WTC11 (cell line): ENCODE data around the gene NELL2. TPM values are rescaled to one million over a fixed set of nuclear protein-coding genes. Genes with fewer than 3 reads are reported as not detected.

Experiments used
- ATAC-seq: fragments of 200-7000 bp; cut with Tn5 transposase; 2 replicates; pipeline ENCODE4 v1.10.0; 2021; ENCODE audit warnings: mild to moderate bottlenecking, moderate library complexity
- CTCF ChIA-PET: fragments of 300-600 bp; sonication (Branson Sonifier 250); formaldehyde crosslinking; loops from one replicate; lab custom pipeline; 2021; ENCODE audit warnings: antibody characterized with exemption; lab: Charles Lee
- POLR2A ChIA-PET: fragments of 350-600 bp; sonication (Branson Sonifier 250); formaldehyde crosslinking; loops from one replicate; lab custom pipeline; 2021; ENCODE audit warnings: antibody characterized with exemption; lab: Charles Lee
- DNase-seq: peaks from one replicate; pipeline ENCODE4 v3.0.0; 2021; ENCODE audit warnings: low spot score
- H3K27ac Mint-ChIP-seq: 2 replicates; pipeline ENCODE4 v1.8.0; 2021; ENCODE audit warnings: mixed read lengths
- H3K27me3 Mint-ChIP-seq: 2 replicates; pipeline ENCODE4 v1.8.0; 2021; ENCODE audit warnings: low read depth, mild to moderate bottlenecking, moderate library complexity, mixed read lengths
- H3K36me3 Mint-ChIP-seq: 2 replicates; pipeline ENCODE4 v1.8.0; 2021; ENCODE audit warnings: mixed read lengths
- H3K4me1 Mint-ChIP-seq: 2 replicates; pipeline ENCODE4 v1.8.0; 2022; ENCODE audit warnings: mixed read lengths
- H3K4me3 Mint-ChIP-seq: 2 replicates; pipeline ENCODE4 v1.8.0; 2021; ENCODE audit warnings: mild to moderate bottlenecking, moderate library complexity, mixed read lengths
- H3K9me3 Mint-ChIP-seq: 2 replicates; pipeline ENCODE4 v1.8.0; 2021; ENCODE audit warnings: mixed read lengths
- CREM ChIP-seq: sonication (generic); formaldehyde crosslinking; IDR thresholded peaks from 2 replicates; pipeline ENCODE4 v1.8.1; 2022; ENCODE audit warnings: mild to moderate bottlenecking, missing genetic modification reagents, moderate library complexity
- EMX1 ChIP-seq: fragments of 250-450 bp; sonication (Bioruptor Pico); IDR thresholded peaks from 2 replicates; pipeline ENCODE4 v1.8.0; 2021; ENCODE audit warnings: mild to moderate bottlenecking
- IRF2 ChIP-seq: sonication (generic); formaldehyde crosslinking; IDR thresholded peaks from 2 replicates; pipeline ENCODE4 v1.8.0; 2022; ENCODE audit warnings: low read depth, missing genetic modification reagents, borderline replicate concordance
- KAT7 ChIP-seq: sonication (generic); formaldehyde crosslinking; IDR thresholded peaks from 2 replicates; pipeline ENCODE4 v1.8.1; 2023; ENCODE audit warnings: missing genetic modification reagents, mild to moderate bottlenecking, borderline replicate concordance
- NFATC4 ChIP-seq: fragments of 250-450 bp; sonication (Bioruptor Pico); IDR thresholded peaks from 2 replicates; pipeline ENCODE4 v1.9.0; 2021; ENCODE audit warnings: mild to moderate bottlenecking
- NFE2L1 ChIP-seq: sonication (generic); formaldehyde crosslinking; IDR thresholded peaks from 2 replicates; pipeline ENCODE4 v1.8.1; 2023; ENCODE audit warnings: missing genetic modification reagents
- NR1H2 ChIP-seq: sonication (generic); formaldehyde crosslinking; IDR thresholded peaks from 2 replicates; pipeline ENCODE4 v1.9.0; 2021; ENCODE audit warnings: mild to moderate bottlenecking, moderate library complexity, missing genetic modification reagents
- NR2C2 ChIP-seq: sonication (generic); formaldehyde crosslinking; IDR thresholded peaks from 2 replicates; pipeline ENCODE4 v1.8.0; 2022; ENCODE audit warnings: mild to moderate bottlenecking, missing genetic modification reagents
- OVOL2 ChIP-seq: fragments of 250-450 bp; sonication (Bioruptor Pico); IDR thresholded peaks from 2 replicates; pipeline ENCODE4 v1.9.0; 2021; ENCODE audit warnings: mild to moderate bottlenecking, borderline replicate concordance
- SMAD4 ChIP-seq: sonication (generic); formaldehyde crosslinking; IDR thresholded peaks from 2 replicates; pipeline ENCODE4 v1.8.0; 2022; ENCODE audit warnings: mild to moderate bottlenecking, missing genetic modification reagents
- SP1 ChIP-seq: sonication (generic); formaldehyde crosslinking; conservative IDR thresholded peaks from 2 replicates; pipeline ENCODE4 v1.8.1; 2022; ENCODE audit warnings: missing genetic modification reagents
- ZNF396 ChIP-seq: fragments of 250-450 bp; sonication (Bioruptor Pico); IDR thresholded peaks from 2 replicates; pipeline ENCODE4 v1.8.0; 2021; ENCODE audit warnings: mild to moderate bottlenecking, moderate library complexity, borderline replicate concordance
- ZNF532 ChIP-seq: fragments of 250-450 bp; sonication (Bioruptor Pico); IDR thresholded peaks from 2 replicates; pipeline ENCODE4 v1.9.0; 2021; ENCODE audit warnings: mild to moderate bottlenecking, borderline replicate concordance
- total RNA-seq: library from RNA; stranded (reverse); gene quantifications from 3 replicates; pipeline ENCODE4 v1.2.3, GENCODE V29; 2021
- TF ChIP-seq, protein P1 (sequence below): sonication (generic); formaldehyde crosslinking; IDR thresholded peaks from 2 replicates; pipeline ENCODE4 v1.8.0; 2022; ENCODE audit warnings: mild to moderate bottlenecking, missing genetic modification reagents
- TF ChIP-seq, protein P2 (sequence below): sonication (generic); formaldehyde crosslinking; IDR thresholded peaks from 2 replicates; pipeline ENCODE4 v1.8.1; 2023; ENCODE audit warnings: mild to moderate bottlenecking, missing genetic modification reagents, borderline replicate concordance
- TF ChIP-seq, protein P3 (sequence below): sonication (generic); formaldehyde crosslinking; IDR thresholded peaks from 2 replicates; pipeline ENCODE4 v1.8.0; 2022; ENCODE audit warnings: mild to moderate bottlenecking, missing genetic modification reagents
- TF ChIP-seq, protein P4 (sequence below): fragments of 200-600 bp; IDR thresholded peaks from 2 replicates; pipeline ENCODE4 v1.8.0; 2022; ENCODE audit warnings: antibody characterized with exemption
- TF ChIP-seq, protein P5 (sequence below): sonication (generic); formaldehyde crosslinking; IDR thresholded peaks from 2 replicates; pipeline ENCODE4 v1.8.1; 2023; ENCODE audit warnings: mild to moderate bottlenecking, missing genetic modification reagents, moderate library complexity

NELL2 gene
- total RNA-seq, 1 experiment from 2014 or later = 37.4 TPM

GRCh38 chr12:44759289-44759688 lies 116.8 kb downstream of the NELL2 start:
- Mint-ChIP-seq H3K36me3 (no peaks in the 10 kb centered on the region), H3K27ac (no peak overlapping the region), H3K27me3 (no peaks in the 10 kb centered on the region), H3K4me1 (peaks cover 21% of the 10 kb centered on the region), H3K4me3 (no peak overlapping the region), H3K9me3 (no peaks in the 10 kb centered on the region)
- ChIA-PET CTCF (interaction anchor here (1.0 kb wide), 1 partner anchor 16 kb away, joined by 4 read pairs; no protein-coding TSS in a partner anchor), POLR2A (no interaction called here)
- ATAC-seq = no peak
- no peak for DNase-seq
- TF ChIP-seq, protein P1, sequence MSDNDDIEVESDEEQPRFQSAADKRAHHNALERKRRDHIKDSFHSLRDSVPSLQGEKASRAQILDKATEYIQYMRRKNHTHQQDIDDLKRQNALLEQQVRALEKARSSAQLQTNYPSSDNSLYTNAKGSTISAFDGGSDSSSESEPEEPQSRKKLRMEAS (CRISPR knock-in tag) = no peak
- TF ChIP-seq OVOL2 (CRISPR knock-in tag) (no peak), IRF2 (no peak), NR1H2 (CRISPR knock-in tag) (no peak), ZNF396 (CRISPR knock-in tag) (no peak), EMX1 (CRISPR knock-in tag) (no peak), KAT7 (no peak)

DNA sequence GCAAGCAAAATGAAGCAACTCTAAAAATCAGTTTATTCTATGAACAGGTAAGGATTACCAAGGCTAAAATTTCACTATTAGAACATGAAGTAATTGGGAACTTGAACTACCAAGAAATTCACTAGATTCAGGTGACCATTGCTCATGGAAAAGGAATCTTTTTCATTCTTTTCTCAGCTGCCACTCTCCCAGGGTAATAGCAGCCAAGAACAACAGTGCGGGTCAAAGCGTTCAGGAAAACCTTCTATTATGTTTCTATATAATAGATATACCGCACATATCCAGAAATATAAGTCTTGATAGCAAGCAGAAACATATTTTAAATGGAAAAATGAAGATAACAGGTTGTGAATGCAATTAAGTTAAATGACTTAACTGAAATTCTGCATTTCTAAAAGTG lies 125.6 kb downstream of the NELL2 start:
- H3K36me3 Mint-ChIP-seq = peaks cover 14% of the 10 kb centered on the region
- peaks cover 6% of the 10 kb centered on the region for H3K9me3 Mint-ChIP-seq
- ChIA-PET POLR2A (no interaction called here), CTCF (interaction anchor here (1.3 kb wide), 1 partner anchor 14 kb away, joined by 4 read pairs; no protein-coding TSS in a partner anchor)
- no peaks in the 10 kb centered on the region for H3K4me1 Mint-ChIP-seq
- no peak overlapping the region for H3K4me3 Mint-ChIP-seq
- no peak overlapping the region for H3K27ac Mint-ChIP-seq
- ATAC-seq (no peak), DNase-seq (no peak)
- H3K27me3 Mint-ChIP-seq = no peaks in the 10 kb centered on the region
- TF ChIP-seq ZNF532 (CRISPR knock-in tag) (no peak), SMAD4 (no peak), NFATC4 (CRISPR knock-in tag) (no peak), SP1 (no peak), CREM (CRISPR knock-in tag) (no peak), EMX1 (CRISPR knock-in tag) (no peak), NR2C2 (no peak), NFE2L1 (CRISPR knock-in tag) (no peak)
- TF ChIP-seq, protein P2, sequence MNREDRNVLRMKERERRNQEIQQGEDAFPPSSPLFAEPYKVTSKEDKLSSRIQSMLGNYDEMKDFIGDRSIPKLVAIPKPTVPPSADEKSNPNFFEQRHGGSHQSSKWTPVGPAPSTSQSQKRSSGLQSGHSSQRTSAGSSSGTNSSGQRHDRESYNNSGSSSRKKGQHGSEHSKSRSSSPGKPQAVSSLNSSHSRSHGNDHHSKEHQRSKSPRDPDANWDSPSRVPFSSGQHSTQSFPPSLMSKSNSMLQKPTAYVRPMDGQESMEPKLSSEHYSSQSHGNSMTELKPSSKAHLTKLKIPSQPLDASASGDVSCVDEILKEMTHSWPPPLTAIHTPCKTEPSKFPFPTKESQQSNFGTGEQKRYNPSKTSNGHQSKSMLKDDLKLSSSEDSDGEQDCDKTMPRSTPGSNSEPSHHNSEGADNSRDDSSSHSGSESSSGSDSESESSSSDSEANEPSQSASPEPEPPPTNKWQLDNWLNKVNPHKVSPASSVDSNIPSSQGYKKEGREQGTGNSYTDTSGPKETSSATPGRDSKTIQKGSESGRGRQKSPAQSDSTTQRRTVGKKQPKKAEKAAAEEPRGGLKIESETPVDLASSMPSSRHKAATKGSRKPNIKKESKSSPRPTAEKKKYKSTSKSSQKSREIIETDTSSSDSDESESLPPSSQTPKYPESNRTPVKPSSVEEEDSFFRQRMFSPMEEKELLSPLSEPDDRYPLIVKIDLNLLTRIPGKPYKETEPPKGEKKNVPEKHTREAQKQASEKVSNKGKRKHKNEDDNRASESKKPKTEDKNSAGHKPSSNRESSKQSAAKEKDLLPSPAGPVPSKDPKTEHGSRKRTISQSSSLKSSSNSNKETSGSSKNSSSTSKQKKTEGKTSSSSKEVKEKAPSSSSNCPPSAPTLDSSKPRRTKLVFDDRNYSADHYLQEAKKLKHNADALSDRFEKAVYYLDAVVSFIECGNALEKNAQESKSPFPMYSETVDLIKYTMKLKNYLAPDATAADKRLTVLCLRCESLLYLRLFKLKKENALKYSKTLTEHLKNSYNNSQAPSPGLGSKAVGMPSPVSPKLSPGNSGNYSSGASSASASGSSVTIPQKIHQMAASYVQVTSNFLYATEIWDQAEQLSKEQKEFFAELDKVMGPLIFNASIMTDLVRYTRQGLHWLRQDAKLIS (CRISPR knock-in tag) = no peak
- TF ChIP-seq, protein P3, sequence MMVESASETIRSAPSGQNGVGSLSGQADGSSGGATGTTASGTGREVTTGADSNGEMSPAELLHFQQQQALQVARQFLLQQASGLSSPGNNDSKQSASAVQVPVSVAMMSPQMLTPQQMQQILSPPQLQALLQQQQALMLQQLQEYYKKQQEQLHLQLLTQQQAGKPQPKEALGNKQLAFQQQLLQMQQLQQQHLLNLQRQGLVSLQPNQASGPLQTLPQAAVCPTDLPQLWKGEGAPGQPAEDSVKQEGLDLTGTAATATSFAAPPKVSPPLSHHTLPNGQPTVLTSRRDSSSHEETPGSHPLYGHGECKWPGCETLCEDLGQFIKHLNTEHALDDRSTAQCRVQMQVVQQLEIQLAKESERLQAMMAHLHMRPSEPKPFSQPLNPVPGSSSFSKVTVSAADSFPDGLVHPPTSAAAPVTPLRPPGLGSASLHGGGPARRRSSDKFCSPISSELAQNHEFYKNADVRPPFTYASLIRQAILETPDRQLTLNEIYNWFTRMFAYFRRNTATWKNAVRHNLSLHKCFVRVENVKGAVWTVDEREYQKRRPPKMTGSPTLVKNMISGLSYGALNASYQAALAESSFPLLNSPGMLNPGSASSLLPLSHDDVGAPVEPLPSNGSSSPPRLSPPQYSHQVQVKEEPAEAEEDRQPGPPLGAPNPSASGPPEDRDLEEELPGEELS (CRISPR knock-in tag) = no peak
- TF ChIP-seq, protein P4, sequence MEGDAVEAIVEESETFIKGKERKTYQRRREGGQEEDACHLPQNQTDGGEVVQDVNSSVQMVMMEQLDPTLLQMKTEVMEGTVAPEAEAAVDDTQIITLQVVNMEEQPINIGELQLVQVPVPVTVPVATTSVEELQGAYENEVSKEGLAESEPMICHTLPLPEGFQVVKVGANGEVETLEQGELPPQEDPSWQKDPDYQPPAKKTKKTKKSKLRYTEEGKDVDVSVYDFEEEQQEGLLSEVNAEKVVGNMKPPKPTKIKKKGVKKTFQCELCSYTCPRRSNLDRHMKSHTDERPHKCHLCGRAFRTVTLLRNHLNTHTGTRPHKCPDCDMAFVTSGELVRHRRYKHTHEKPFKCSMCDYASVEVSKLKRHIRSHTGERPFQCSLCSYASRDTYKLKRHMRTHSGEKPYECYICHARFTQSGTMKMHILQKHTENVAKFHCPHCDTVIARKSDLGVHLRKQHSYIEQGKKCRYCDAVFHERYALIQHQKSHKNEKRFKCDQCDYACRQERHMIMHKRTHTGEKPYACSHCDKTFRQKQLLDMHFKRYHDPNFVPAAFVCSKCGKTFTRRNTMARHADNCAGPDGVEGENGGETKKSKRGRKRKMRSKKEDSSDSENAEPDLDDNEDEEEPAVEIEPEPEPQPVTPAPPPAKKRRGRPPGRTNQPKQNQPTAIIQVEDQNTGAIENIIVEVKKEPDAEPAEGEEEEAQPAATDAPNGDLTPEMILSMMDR = no peak
- TF ChIP-seq, protein P5, sequence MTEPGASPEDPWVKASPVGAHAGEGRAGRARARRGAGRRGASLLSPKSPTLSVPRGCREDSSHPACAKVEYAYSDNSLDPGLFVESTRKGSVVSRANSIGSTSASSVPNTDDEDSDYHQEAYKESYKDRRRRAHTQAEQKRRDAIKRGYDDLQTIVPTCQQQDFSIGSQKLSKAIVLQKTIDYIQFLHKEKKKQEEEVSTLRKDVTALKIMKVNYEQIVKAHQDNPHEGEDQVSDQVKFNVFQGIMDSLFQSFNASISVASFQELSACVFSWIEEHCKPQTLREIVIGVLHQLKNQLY (CRISPR knock-in tag) = no peak
